ENCODE measurements around the gene DZIP1.

The DZIP1 gene

DNA sequence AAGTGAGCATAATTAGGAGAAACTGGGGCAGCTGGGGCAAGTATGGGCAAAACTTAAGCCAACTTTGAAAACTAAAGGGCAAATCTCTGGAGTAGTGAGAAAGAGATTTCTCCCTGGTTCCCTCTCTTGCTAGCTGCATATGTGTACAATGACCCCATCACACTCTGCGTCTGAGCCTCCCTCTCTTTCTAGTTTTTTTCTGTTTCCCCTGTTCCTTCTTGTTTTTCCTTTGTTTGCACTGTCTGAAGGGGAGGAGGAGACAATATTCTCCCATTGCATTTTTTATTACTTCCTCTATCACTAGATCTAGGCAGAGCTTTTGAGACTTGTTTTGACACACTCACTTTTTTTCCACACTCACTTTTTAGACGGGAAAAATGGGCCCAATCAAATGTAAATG is 103.2 kb downstream of the DZIP1 start:
- no peak for DNase-seq

DNA sequence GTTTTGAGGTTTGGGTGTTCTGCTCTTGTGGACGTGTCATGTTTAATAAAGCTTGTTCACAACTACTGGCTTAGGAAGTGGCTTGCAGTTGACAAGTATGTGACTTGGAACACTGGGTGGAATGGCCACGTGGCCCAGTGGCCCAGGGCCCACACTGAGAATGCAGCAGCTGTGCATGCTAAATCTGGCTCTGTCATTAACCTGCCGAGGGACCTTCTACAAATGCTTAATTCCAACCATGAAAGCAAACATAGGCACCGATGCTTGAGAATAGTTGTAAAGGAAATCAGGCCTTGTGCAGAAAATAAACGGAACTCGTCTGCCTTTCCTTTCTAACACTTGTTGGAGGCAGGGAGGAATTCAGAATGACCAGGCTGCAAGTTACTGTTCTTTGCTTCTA is 103.6 kb downstream of the DZIP1 start:
- no peak for DNase-seq

DNA sequence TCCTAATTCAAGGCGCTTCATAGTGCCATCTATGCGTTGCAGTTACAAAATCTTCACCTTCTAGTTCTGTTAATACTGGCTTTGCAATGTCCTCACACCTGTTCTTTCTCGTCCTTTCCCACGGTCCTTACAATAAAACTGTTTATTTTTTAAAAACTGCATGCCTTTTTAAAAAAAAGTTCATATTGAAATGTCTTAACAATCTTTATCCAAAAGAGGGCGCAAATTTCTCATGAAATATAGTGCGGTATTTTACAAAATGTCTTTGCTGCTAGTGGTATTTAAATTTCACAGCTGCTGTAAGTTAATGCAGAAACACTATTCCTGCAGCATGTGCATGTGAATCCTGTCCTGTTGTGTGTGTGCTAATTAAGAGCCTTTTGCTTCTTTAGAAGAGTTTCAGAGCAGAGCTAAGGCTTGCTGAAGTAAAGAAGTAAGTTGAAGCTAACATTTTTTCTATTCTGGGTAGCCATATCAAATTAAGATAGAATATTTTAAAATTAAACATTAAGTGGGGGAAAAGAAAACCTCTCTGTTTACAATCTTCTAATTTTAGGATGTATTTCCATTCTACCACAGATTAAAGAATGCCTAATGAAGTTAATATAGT is 107.8 kb downstream of the DZIP1 start:
- DNase-seq, result no peak

DNA sequence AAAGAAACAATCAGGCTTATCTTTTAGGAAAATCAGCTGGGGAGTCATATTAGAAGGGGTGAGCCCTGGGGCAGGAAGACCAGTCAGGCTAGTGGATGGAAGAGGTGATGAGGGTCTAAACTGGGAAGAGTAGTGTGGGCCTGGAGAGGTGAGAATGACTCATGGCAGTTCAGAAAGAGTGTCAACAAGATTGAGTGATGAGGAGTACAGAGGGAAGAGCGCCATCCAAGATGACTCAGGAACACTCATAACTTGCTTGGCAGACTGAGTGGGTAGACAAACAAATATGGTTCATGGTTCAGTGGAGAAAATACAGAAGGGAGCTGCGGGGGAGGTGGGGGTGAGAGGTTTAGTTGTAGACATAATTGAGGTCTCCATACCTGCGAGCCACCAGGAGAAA is 109.3 kb downstream of the DZIP1 start:
- DNase-seq, result no peak

DNA sequence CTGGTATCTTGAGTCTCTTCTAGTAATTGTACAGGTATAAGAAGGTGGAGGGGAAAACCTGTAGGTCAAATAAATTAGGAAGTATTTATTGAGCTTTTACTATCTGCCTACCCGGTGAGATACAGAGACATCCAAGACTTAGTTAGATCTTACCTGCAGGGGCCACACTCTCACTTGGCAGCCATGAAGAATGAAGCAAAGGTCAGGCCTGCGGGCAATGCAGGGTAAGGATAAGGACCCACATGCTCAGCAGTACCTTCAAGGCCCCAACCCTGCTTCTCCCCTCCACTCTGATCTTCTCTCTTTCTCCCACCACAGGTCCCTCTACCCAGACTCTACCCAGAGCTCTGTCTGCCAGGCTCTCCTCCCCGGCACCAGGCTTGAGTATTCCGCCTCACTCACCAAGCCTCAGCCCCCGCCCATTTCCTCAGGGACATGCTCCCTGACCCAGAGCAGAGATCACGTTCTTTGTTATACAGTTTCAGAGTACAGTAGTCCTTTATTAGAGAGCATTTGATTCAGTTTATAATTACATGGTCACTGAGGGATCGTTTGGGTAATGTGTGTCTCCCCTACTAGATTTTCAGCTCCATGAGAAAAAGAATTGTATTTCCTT is 110.9 kb downstream of the DZIP1 start:
- no peak for DNase-seq

DNA sequence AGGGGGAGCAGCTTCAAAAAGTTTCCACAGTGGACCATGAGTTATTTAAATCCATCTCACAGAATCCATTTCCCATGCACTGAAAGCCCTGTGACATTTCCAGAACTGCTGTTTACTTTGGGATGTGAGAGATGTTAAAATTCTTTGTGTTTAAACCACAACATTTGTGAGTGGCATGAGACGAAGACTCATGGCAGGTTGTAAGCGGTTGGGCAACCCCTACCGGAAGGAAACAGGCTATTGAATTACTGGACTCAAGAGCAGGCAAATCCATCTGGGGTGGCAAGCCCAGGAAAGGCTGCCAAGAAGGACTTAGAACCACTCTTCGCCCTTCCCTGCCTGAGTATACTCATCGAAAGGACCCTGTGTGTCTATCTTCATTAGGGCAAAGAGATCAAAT is 114.3 kb downstream of the DZIP1 start:
- DNase-seq, result no peak
